Activated CD8-positive, alpha-beta memory T cell treated with anti-CD3 and anti-CD28 coated beads for 48 hours (primary cell): ENCODE results near the gene PTPRN2.

Source experiments
- DNase-seq, 3 experiments: peaks; one replicate each; pipeline ENCODE4 v3.0.0-alpha.2; 2020; ENCODE audit warnings: low read depth in 2 of 3, low spot score in 2 of 3

The PTPRN2 gene

GRCh38 chr7:158556721-158557440 lies 30.7 kb downstream of the PTPRN2 start:
- no peak for DNase-seq

- no peak for DNase-seq
These were observed 32.5 kb downstream of the PTPRN2 start for GRCh38 chr7:158555034-158555520.

- no peak for DNase-seq
These were observed 36.7 kb downstream of the PTPRN2 start for GRCh38 chr7:158550886-158551452.

- no peak for DNase-seq
These were observed 37.3 kb downstream of the PTPRN2 start for GRCh38 chr7:158550394-158550700.

GRCh38 chr7:158549616-158550393 lies 37.8 kb downstream of the PTPRN2 start:
- DNase-seq: no peak

GRCh38 chr7:158549176-158549615 lies 38.4 kb downstream of the PTPRN2 start:
- DNase-seq: no peak

- DNase-seq: no peak
These were observed 38.9 kb downstream of the PTPRN2 start for GRCh38 chr7:158548726-158549125.

- no peak for DNase-seq
These were observed 39.8 kb downstream of the PTPRN2 start for GRCh38 chr7:158547817-158548216.

- DNase-seq: no peak
These were observed 41.0 kb downstream of the PTPRN2 start for GRCh38 chr7:158546626-158547025.

- DNase-seq: no peak
These were observed 41.4 kb downstream of the PTPRN2 start for GRCh38 chr7:158546214-158546613.

GRCh38 chr7:158544708-158545107 lies 42.9 kb downstream of the PTPRN2 start:
- no peak for DNase-seq

GRCh38 chr7:158543840-158544239 lies 43.8 kb downstream of the PTPRN2 start:
- DNase-seq: no peak

- no peak for DNase-seq
These were observed 44.7 kb downstream of the PTPRN2 start for GRCh38 chr7:158542651-158543566.

GRCh38 chr7:158541346-158542010 lies 46.1 kb downstream of the PTPRN2 start:
- no peak for DNase-seq

- no peak for DNase-seq
These were observed 47.9 kb downstream of the PTPRN2 start for GRCh38 chr7:158539711-158540146.

- DNase-seq: no peak
These were observed 49.3 kb downstream of the PTPRN2 start for GRCh38 chr7:158538156-158538946.

- DNase-seq: no peak
These were observed 50.1 kb downstream of the PTPRN2 start for GRCh38 chr7:158537516-158537882.

GRCh38 chr7:158536871-158537515 lies 50.6 kb downstream of the PTPRN2 start:
- DNase-seq: no peak

- DNase-seq: no peak
These were observed 52.5 kb downstream of the PTPRN2 start for GRCh38 chr7:158535079-158535478.
